HepG2 (cell line): ENCODE results near the gene TIMM44. TPM values are rescaled to one million over a fixed set of nuclear protein-coding genes. Genes with fewer than 3 reads are reported as not detected.

Source experiments
- CBFB ChIP-seq: sonication (generic); formaldehyde crosslinking; IDR thresholded peaks from 2 replicates; pipeline ENCODE4 v1.4.0; 2020; ENCODE audit warnings: missing genetic modification reagents
- HMGXB3 ChIP-seq: sonication (generic); formaldehyde crosslinking; IDR thresholded peaks from 2 replicates; pipeline ENCODE4 v1.4.0; 2020; ENCODE audit warnings: missing genetic modification reagents, borderline replicate concordance
- KMT2A ChIP-seq: sonication (generic); formaldehyde crosslinking; IDR thresholded peaks from 2 replicates; pipeline ENCODE4 v1.4.0; 2020; ENCODE audit warnings: missing genetic modification reagents
- NCOA5 ChIP-seq: sonication (generic); formaldehyde crosslinking; IDR thresholded peaks from 2 replicates; pipeline ENCODE4 v1.4.0; 2020; ENCODE audit warnings: missing genetic modification reagents
- POGK ChIP-seq: sonication (generic); formaldehyde crosslinking; conservative IDR thresholded peaks from 2 replicates; pipeline ENCODE4 v1.8.0; 2022; ENCODE audit warnings: mild to moderate bottlenecking, moderate library complexity, missing genetic modification reagents
- RFX3 ChIP-seq: IDR thresholded peaks from 2 replicates; pipeline ENCODE4 v1.6.1; 2016; ENCODE audit warnings: missing biosample characterization, missing genetic modification reagents
- RXRA ChIP-seq: sonication (generic); formaldehyde crosslinking; IDR thresholded peaks from 2 replicates; pipeline ENCODE4 v1.5.1; 2020; ENCODE audit warnings: missing genetic modification reagents
- SRF ChIP-seq: IDR thresholded peaks from 2 replicates; pipeline ENCODE4 v1.6.1; 2011; ENCODE audit warnings: mild to moderate bottlenecking, low read depth, low read length, moderate library complexity
- SSRP1 ChIP-seq: IDR thresholded peaks from 2 replicates; pipeline ENCODE4 v1.6.1; 2016; ENCODE audit warnings: control low read depth
- TFDP2 ChIP-seq: sonication (generic); formaldehyde crosslinking; IDR thresholded peaks from 2 replicates; pipeline ENCODE4 v1.4.0; 2020; ENCODE audit warnings: missing genetic modification reagents
- ZNF207 ChIP-seq: fragments of 450-650 bp; IDR thresholded peaks from 2 replicates; pipeline ENCODE4 v1.6.1; 2016; ENCODE audit warnings: antibody characterized with exemption, borderline replicate concordance
- ZNF235 ChIP-seq: sonication (generic); formaldehyde crosslinking; IDR thresholded peaks from 2 replicates; pipeline ENCODE4 v1.8.1; 2023; ENCODE audit warnings: mild to moderate bottlenecking, missing genetic modification reagents, borderline replicate concordance
- ZNF263 ChIP-seq: sonication (generic); formaldehyde crosslinking; IDR thresholded peaks from 2 replicates; pipeline ENCODE4 v1.4.0; 2020; ENCODE audit warnings: missing genetic modification reagents
- ZNF484 ChIP-seq: sonication (generic); formaldehyde crosslinking; IDR thresholded peaks from 2 replicates; pipeline ENCODE4 v1.5.1; 2020; ENCODE audit warnings: mild to moderate bottlenecking, low read depth, missing genetic modification reagents, borderline replicate concordance
- ZNF496 ChIP-seq: sonication (generic); formaldehyde crosslinking; IDR thresholded peaks from 2 replicates; pipeline ENCODE4 v1.8.1; 2023; ENCODE audit warnings: mild to moderate bottlenecking, moderate library complexity, missing genetic modification reagents; ENCODE audit not compliant: insufficient replicate concordance
- ZNF652 ChIP-seq: IDR thresholded peaks from 2 replicates; pipeline ENCODE4 v1.6.1; 2016; ENCODE audit warnings: low read depth, borderline replicate concordance
- ZNF703 ChIP-seq: sonication (generic); formaldehyde crosslinking; IDR thresholded peaks from 2 replicates; pipeline ENCODE4 v1.5.1; 2020; ENCODE audit warnings: missing genetic modification reagents, mild to moderate bottlenecking, moderate library complexity, borderline replicate concordance
- ZNF724P ChIP-seq: sonication (generic); formaldehyde crosslinking; IDR thresholded peaks from 2 replicates; pipeline ENCODE4 v1.8.0; 2022; ENCODE audit warnings: missing genetic modification reagents, borderline replicate concordance
- ZNF761 ChIP-seq: sonication (generic); formaldehyde crosslinking; conservative IDR thresholded peaks from 2 replicates; pipeline ENCODE4 v1.4.0; 2020; ENCODE audit warnings: mild to moderate bottlenecking, missing genetic modification reagents
- ZNF879 ChIP-seq: sonication (generic); formaldehyde crosslinking; IDR thresholded peaks from 2 replicates; pipeline ENCODE4 v1.8.1; 2023; ENCODE audit warnings: missing genetic modification reagents
- polyA plus RNA-seq, 8 experiments: library from polyadenylated mRNA; depleted of rRNA in 3 of 8; stranded (reverse) in 7 of 8; unstranded in 1 of 8; fragments of >200 nt; fragmentation: Illumina TruSeq in 4 of 8; extraction: Trizol in 4 of 8; gene quantifications; 2 replicates each; pipeline versions ENCODE4 v1.2.1 to v1.2.3, GENCODE V29; 2011 to 2016; ENCODE audit warnings: low read depth in 4 of 8, missing spikeins in 1 of 8, mixed read lengths in 1 of 8; ENCODE audit not compliant: insufficient read depth in 1 of 8
- total RNA-seq, 5 experiments: library from RNA; depleted of rRNA; stranded (reverse); fragments of >200 nt; fragmentation: Illumina TruSeq; extraction: Trizol; gene quantifications; 2 replicates each; pipeline ENCODE4 v1.2.3, GENCODE V29; 2016; ENCODE audit warnings: low read depth in 1 of 5
- TF ChIP-seq, protein P1 (sequence below): sonication (generic); formaldehyde crosslinking; IDR thresholded peaks from 2 replicates; pipeline ENCODE4 v1.5.0; 2020; ENCODE audit warnings: missing genetic modification reagents
- TF ChIP-seq, protein P2 (sequence below): sonication (generic); formaldehyde crosslinking; IDR thresholded peaks from 2 replicates; pipeline ENCODE4 v1.5.0; 2020; ENCODE audit warnings: mild to moderate bottlenecking, missing genetic modification reagents, moderate library complexity

The TIMM44 gene
- total and polyA plus RNA-seq, 2 of the 13 experiments (the other 11 are each of a cell fraction or from before 2014, with no cell fraction given) = 42.9 to 72.6 TPM

DNA sequence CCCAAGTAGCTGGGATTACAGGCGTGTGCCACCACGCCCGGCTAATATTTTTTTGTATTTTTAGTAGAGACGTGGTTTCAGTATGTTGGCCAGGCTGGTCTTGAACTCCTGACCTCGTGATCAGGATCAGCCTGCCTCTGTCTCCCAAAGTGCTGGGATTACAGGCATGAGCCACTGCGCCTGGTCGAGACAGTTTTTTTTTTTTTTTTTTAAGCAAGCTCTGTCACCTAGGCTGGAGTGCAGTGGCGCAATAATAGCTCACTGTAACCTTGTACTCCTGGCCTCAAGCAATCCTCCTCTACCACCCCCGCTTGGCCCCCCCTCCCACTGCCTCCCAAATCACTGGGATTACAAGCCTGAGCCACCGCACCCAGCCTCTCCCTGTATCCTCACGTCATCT lies 46.2 kb downstream of the TIMM44 start (continued):
- TF ChIP-seq TFDP2 (CRISPR knock-in tag) (no peak), ZNF484 (CRISPR knock-in tag) (no peak), SSRP1 (CRISPR knock-in tag) (0 out of 2 replicates have a peak, but pooled peaks have one; percentile 70), POGK (CRISPR knock-in tag) (peak; percentile 52; the same call in 1 of the 2 replicates), ZNF207 (no peak), SRF (no peak), ZNF496 (CRISPR knock-in tag) (no peak), ZNF761 (CRISPR knock-in tag) (no peak), HMGXB3 (CRISPR knock-in tag) (no peak), CBFB (CRISPR knock-in tag) (no peak), ZNF235 (CRISPR knock-in tag) (no peak), ZNF703 (CRISPR knock-in tag) (no peak), NCOA5 (CRISPR knock-in tag) (no peak), ZNF879 (no peak), RFX3 (no peak), KMT2A (CRISPR knock-in tag) (no peak), RXRA (CRISPR knock-in tag) (peak; percentile 54; the same call in 1 of the 2 replicates), ZNF263 (CRISPR knock-in tag) (no peak; the same call in 1 of the 2 replicates), ZNF724P (CRISPR knock-in tag) (no peak), ZNF652 (CRISPR knock-in tag) (no peak)
- TF ChIP-seq, protein P1, sequence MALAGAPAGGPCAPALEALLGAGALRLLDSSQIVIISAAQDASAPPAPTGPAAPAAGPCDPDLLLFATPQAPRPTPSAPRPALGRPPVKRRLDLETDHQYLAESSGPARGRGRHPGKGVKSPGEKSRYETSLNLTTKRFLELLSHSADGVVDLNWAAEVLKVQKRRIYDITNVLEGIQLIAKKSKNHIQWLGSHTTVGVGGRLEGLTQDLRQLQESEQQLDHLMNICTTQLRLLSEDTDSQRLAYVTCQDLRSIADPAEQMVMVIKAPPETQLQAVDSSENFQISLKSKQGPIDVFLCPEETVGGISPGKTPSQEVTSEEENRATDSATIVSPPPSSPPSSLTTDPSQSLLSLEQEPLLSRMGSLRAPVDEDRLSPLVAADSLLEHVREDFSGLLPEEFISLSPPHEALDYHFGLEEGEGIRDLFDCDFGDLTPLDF (CRISPR knock-in tag) = no peak
- TF ChIP-seq, protein P2, sequence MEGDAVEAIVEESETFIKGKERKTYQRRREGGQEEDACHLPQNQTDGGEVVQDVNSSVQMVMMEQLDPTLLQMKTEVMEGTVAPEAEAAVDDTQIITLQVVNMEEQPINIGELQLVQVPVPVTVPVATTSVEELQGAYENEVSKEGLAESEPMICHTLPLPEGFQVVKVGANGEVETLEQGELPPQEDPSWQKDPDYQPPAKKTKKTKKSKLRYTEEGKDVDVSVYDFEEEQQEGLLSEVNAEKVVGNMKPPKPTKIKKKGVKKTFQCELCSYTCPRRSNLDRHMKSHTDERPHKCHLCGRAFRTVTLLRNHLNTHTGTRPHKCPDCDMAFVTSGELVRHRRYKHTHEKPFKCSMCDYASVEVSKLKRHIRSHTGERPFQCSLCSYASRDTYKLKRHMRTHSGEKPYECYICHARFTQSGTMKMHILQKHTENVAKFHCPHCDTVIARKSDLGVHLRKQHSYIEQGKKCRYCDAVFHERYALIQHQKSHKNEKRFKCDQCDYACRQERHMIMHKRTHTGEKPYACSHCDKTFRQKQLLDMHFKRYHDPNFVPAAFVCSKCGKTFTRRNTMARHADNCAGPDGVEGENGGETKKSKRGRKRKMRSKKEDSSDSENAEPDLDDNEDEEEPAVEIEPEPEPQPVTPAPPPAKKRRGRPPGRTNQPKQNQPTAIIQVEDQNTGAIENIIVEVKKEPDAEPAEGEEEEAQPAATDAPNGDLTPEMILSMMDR = no peak; the same call in 1 of the 2 replicates
